Keratinocyte (primary cell): ENCODE measurements around the gene AGAP4.
"Not testable (repeated sequence)": the region's sequence is repeated elsewhere in the genome, so short reads cannot be mapped to it uniquely, and the experiment has no call there.

Experiments used
- CTCF ChIP-seq, 3 experiments: IDR thresholded peaks in 1 of 3; conservative IDR thresholded peaks in 1 of 3; optimal IDR thresholded peaks in 1 of 3; 2 replicates in 2 of 3; 3 replicates in 1 of 3; pipeline versions ENCODE3 to v1.5.1; 2011; ENCODE audit warnings: low read length in 3 of 3, mild to moderate bottlenecking in 3 of 3, moderate library complexity in 2 of 3, control low read depth in 1 of 3, inconsistent platforms in 1 of 3; ENCODE audit not compliant: insufficient read depth in 2 of 3; ENCODE audit errors: extremely low read depth in 1 of 3
- EZH2 ChIP-seq: IDR thresholded peaks from one replicate; pipeline ENCODE4 v1.6.1; 2012; ENCODE audit warnings: inconsistent platforms, mild to moderate bottlenecking, low read length, moderate library complexity

DNA sequence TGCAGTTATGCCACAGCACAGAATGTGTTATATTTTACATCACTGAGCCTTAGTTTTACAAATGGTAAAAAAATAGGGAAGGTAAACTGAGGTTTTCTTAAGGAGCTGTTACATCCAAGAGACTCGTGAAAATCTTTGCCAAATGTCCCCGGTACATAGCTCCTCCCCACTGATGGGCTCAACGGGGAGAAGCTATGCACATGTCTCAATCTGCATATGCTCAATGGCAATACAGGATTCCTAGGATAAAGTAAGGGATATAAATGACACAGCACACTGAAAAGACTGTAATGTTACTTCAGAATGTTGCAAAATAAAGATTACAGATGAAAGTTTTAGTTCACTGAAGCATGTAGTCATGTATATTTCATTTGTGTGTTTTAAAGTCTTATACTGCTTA is 17.0 kb upstream of the AGAP4 start:
- not testable (repeated sequence) for TF ChIP-seq EZH2; CTCF (optimal IDR thresholded peaks at IDR 0.05 in 1 of 3, IDR thresholded peaks at IDR 0.05 in 1 of 3, conservative IDR thresholded peaks at IDR 0.05 in 1 of 3; ENCODE audit: extremely low read depth in 1 of 3, insufficient read depth in 2 of 3, low read length in 3 of 3)
